GM23248 (cell line): ENCODE data around the gene MACROH2A2. TPM values are rescaled to one million over a fixed set of nuclear protein-coding genes. Genes with fewer than 3 reads are reported as not detected.

Experiments used
- DNase-seq: peaks from one replicate; pipeline ENCODE4 v3.0.0-alpha.2; 2015
- H2AFZ ChIP-seq: fragments of 200-600 bp; sonication (generic); 2 replicates; pipeline ENCODE4 v1.6.1; 2016; ENCODE audit warnings: antibody characterized with exemption
- H3F3A ChIP-seq: fragments of 200-600 bp; sonication (generic); 2 replicates; pipeline ENCODE4 v1.6.1; 2016; ENCODE audit warnings: mild to moderate bottlenecking, antibody characterized with exemption, mixed run types; ENCODE audit not compliant: insufficient read depth
- H3K27ac ChIP-seq: fragments of 200-600 bp; sonication (generic); 2 replicates; pipeline ENCODE4 v1.5.1; 2016; ENCODE audit warnings: mild to moderate bottlenecking
- H3K27me3 ChIP-seq: fragments of 200-600 bp; sonication (generic); replicated peaks from 2 replicates; pipeline ENCODE4 v1.6.1; 2016; ENCODE audit warnings: mild to moderate bottlenecking; ENCODE audit not compliant: insufficient read depth
- H3K36me3 ChIP-seq: fragments of 200-600 bp; sonication (generic); 2 replicates; pipeline ENCODE4 v1.6.1; 2016; ENCODE audit warnings: low read depth, mild to moderate bottlenecking
- H3K4me1 ChIP-seq: fragments of 200-600 bp; sonication (generic); 2 replicates; pipeline ENCODE4 v1.6.1; 2016; ENCODE audit warnings: mild to moderate bottlenecking; ENCODE audit not compliant: insufficient read depth
- H3K4me2 ChIP-seq: fragments of 200-600 bp; sonication (generic); one replicate; pipeline ENCODE4 v1.6.1; 2016; ENCODE audit warnings: mild to moderate bottlenecking; ENCODE audit not compliant: unreplicated experiment
- H3K4me3 ChIP-seq: fragments of 200-600 bp; sonication (generic); 2 replicates; pipeline ENCODE4 v1.5.1; 2016; ENCODE audit warnings: mild to moderate bottlenecking
- H3K79me2 ChIP-seq: fragments of 200-600 bp; sonication (generic); 2 replicates; pipeline ENCODE4 v1.6.1; 2016; ENCODE audit warnings: mild to moderate bottlenecking; ENCODE audit not compliant: insufficient read depth
- H3K9ac ChIP-seq: fragments of 200-600 bp; sonication (generic); 2 replicates; pipeline ENCODE4 v1.6.1; 2016; ENCODE audit warnings: mild to moderate bottlenecking
- H3K9me2 ChIP-seq: fragments of 200-600 bp; sonication (generic); 2 replicates; pipeline ENCODE4 v1.6.1; 2016; ENCODE audit warnings: mixed run types, mild to moderate bottlenecking, moderate library complexity; ENCODE audit not compliant: insufficient read depth
- H3K9me3 ChIP-seq: fragments of 200-600 bp; sonication (generic); one replicate; pipeline ENCODE4 v1.6.1; 2017; ENCODE audit warnings: low read depth
- H4K20me1 ChIP-seq: fragments of 200-600 bp; sonication (generic); 2 replicates; pipeline ENCODE4 v1.6.0; 2016; ENCODE audit not compliant: insufficient read depth
- EZH2 ChIP-seq: fragments of 200-600 bp; sonication (generic); IDR thresholded peaks from 2 replicates; pipeline ENCODE4 v1.6.1; 2018; ENCODE audit warnings: antibody characterized with exemption, mild to moderate bottlenecking; ENCODE audit not compliant: insufficient read depth, poor library complexity, severe bottlenecking
- EZH2phosphoT487 ChIP-seq: fragments of 200-600 bp; sonication (generic); IDR thresholded peaks from 2 replicates; pipeline ENCODE4 v1.6.1; 2018; ENCODE audit warnings: antibody characterized with exemption, moderate library complexity, mild to moderate bottlenecking, low read depth; ENCODE audit not compliant: insufficient read depth
- WGBS, 2 experiments: methylation state at CpG; one replicate each; pipeline ENCODE4 v1.1.6; 2015 to 2017; ENCODE audit warnings: low lambda C conversion rate in 2 of 2, low coverage in 1 of 2; ENCODE audit errors: missing lambda C conversion rate in 2 of 2; 5-methylcytosine and 5-hydroxymethylcytosine counted together
- in situ Hi-C: fragments of 300-500 bp; cut with MboI; formaldehyde crosslinking; loops from 2 replicates; pipeline ENCODE4 v1.15.0; 2020
- polyA plus RNA-seq: library from polyadenylated mRNA; unstranded; fragments of >200 nt; fragmentation: Nextera tagmentation; extraction: Ambion mirVana; gene quantifications from 2 replicates; pipeline ENCODE4 v1.2.1, GENCODE V29; 2016
- total RNA-seq: library from RNA; depleted of rRNA; stranded (reverse); fragments of >200 nt; shearing (Covaris generic); gene quantifications from 2 replicates; pipeline ENCODE4 v1.2.3, GENCODE V29; 2014

MACROH2A2 gene
- total and polyA plus RNA-seq, 2 experiments from 2014 or later = 11.4 to 14.7 TPM

- Histone ChIP-seq H3K9me2 (no peaks in the 10 kb centered on the region), H3K27me3 (peaks cover 20% of the 10 kb centered on the region), H3F3A (no peaks in the 10 kb centered on the region), H3K27ac (no peak overlapping the region), H3K4me1 (no peaks in the 10 kb centered on the region), H4K20me1 (no peaks in the 10 kb centered on the region), H3K9me3 (no peaks in the 10 kb centered on the region), H3K9ac (no peak overlapping the region), H3K36me3 (no peaks in the 10 kb centered on the region), H3K79me2 (no peaks in the 10 kb centered on the region), H3K4me3 (no peak overlapping the region), H2AFZ (no peak overlapping the region), H3K4me2 (no peak overlapping the region)
- WGBS, 2 experiments = 54 to 55% methylated on average over 5 of the region's 5 CpGs
- no peak for TF ChIP-seq EZH2phosphoT487
- TF ChIP-seq EZH2 = no peak
- DNase-seq = no peak
- in situ Hi-C loops = no loop called here
Observed at GRCh38 chr10:70048030-70048723, 4.5 kb upstream of the MACROH2A2 start.

GRCh38 chr10:70051848-70052247 is 798 bp upstream of the MACROH2A2 start:
- in situ Hi-C loops = no loop called here
- Histone ChIP-seq H3K36me3 (no peaks in the 10 kb centered on the region), H3K27ac (no peak overlapping the region), H3F3A (peaks cover 13% of the 10 kb centered on the region; the same call in 1 of the 2 replicates), H3K4me3 (peak overlapping the region; percentile 81), H3K27me3 (peaks cover 16% of the 10 kb centered on the region), H3K79me2 (no peaks in the 10 kb centered on the region), H3K9me3 (no peaks in the 10 kb centered on the region), H2AFZ (0 out of 2 replicates have a peak overlapping the region, but pooled peaks have one; percentile 95), H4K20me1 (no peaks in the 10 kb centered on the region), H3K9me2 (no peaks in the 10 kb centered on the region), H3K4me1 (0 out of 2 replicates have a peak, but pooled peaks cover 6% of the 10 kb centered on the region), H3K9ac (no peak overlapping the region), H3K4me2 (peak overlapping the region; percentile 89)
- 40 to 48% methylated on average over 6 of the region's 6 CpGs for WGBS, 2 experiments
- TF ChIP-seq EZH2 (no peak), EZH2phosphoT487 (no peak)
- DNase-seq = no peak

- Histone ChIP-seq H3K4me2 (peak overlapping the region; percentile 89), H3K9ac (peak overlapping the region; percentile 67), H3K4me1 (0 out of 2 replicates have a peak, but pooled peaks cover 6% of the 10 kb centered on the region), H3K9me2 (no peaks in the 10 kb centered on the region), H3K79me2 (no peaks in the 10 kb centered on the region), H3K36me3 (no peaks in the 10 kb centered on the region), H3K27me3 (peaks cover 16% of the 10 kb centered on the region), H3K27ac (no peak overlapping the region), H2AFZ (peak overlapping the region; percentile 95), H3K4me3 (peak overlapping the region; percentile 81), H3K9me3 (no peaks in the 10 kb centered on the region), H3F3A (peaks cover 13% of the 10 kb centered on the region; the same call in 1 of the 2 replicates), H4K20me1 (no peaks in the 10 kb centered on the region)
- peak; percentile 49 for DNase-seq
- in situ Hi-C loops = no loop called here
- WGBS, 2 experiments = 2 to 3% methylated on average over 27 to 63 of the region's 78 CpGs
- TF ChIP-seq EZH2phosphoT487 (no peak), EZH2 (no peak)
Observed at GRCh38 chr10:70053218-70053840, 683 bp downstream of the MACROH2A2 start.

GRCh38 chr10:70053841-70054288 is 1.2 kb downstream of the MACROH2A2 start:
- Histone ChIP-seq H3K79me2 (no peaks in the 10 kb centered on the region), H3K27ac (no peak overlapping the region), H3K36me3 (no peaks in the 10 kb centered on the region), H3K27me3 (peaks cover 16% of the 10 kb centered on the region), H3F3A (peaks cover 13% of the 10 kb centered on the region; the same call in 1 of the 2 replicates), H4K20me1 (no peaks in the 10 kb centered on the region), H3K4me3 (peak overlapping the region; percentile 81), H3K4me2 (peak overlapping the region; percentile 89), H2AFZ (peak overlapping the region; percentile 95), H3K4me1 (0 out of 2 replicates have a peak, but pooled peaks cover 6% of the 10 kb centered on the region), H3K9me2 (no peaks in the 10 kb centered on the region), H3K9me3 (no peaks in the 10 kb centered on the region), H3K9ac (peak overlapping the region; percentile 67)
- no peak for DNase-seq
- no peak for TF ChIP-seq EZH2phosphoT487
- TF ChIP-seq EZH2 = no peak
- in situ Hi-C loops = no loop called here
- 5 to 7% methylated on average over 24 to 33 of the region's 33 CpGs for WGBS, 2 experiments
